Psoas muscle (tissue), 8 donors: Measurements from ENCODE around the gene OS9. TPM values are rescaled to one million over a fixed set of nuclear protein-coding genes. Genes with fewer than 3 reads are reported as not detected.

ENCODE experiments used
- ATAC-seq, 4 donors: fragments of 200-7000 bp; cut with Tn5 transposase; one replicate each; pipeline ENCODE4 v1.9.1; 2020; ENCODE audit warnings: moderate library complexity in 3 of 4, mild to moderate bottlenecking in 2 of 4
- DNase-seq, 2 donors: peaks; one replicate each; pipeline ENCODE4 v3.0.0-alpha.2; 2020
- H3K27ac ChIP-seq: fragments of 200-600 bp; one replicate; pipeline ENCODE4 v1.8.0; 2022
- H3K27me3 ChIP-seq, 3 donors: fragments of 200-600 bp in 1 of 3; one replicate each; pipeline versions ENCODE4 v1.6.1 to v1.8.0; 2013 to 2022; ENCODE audit warnings: low read length in 2 of 3, mild to moderate bottlenecking in 2 of 3, moderate library complexity in 1 of 3; ENCODE audit not compliant: insufficient read depth in 3 of 3
- H3K36me3 ChIP-seq, 2 donors: fragments of 200-600 bp in 1 of 2; one replicate each; pipeline versions ENCODE4 v1.6.1 to v1.8.0; 2013 to 2022; ENCODE audit warnings: low read depth in 1 of 2, mild to moderate bottlenecking in 1 of 2, moderate library complexity in 1 of 2; ENCODE audit not compliant: insufficient read depth in 1 of 2
- H3K4me1 ChIP-seq: fragments of 200-600 bp; one replicate; pipeline ENCODE4 v1.8.0; 2022
- H3K4me3 ChIP-seq: fragments of 200-600 bp; one replicate; pipeline ENCODE4 v1.8.0; 2022; ENCODE audit warnings: mild to moderate bottlenecking
- H3K9me3 ChIP-seq: fragments of 200-600 bp; one replicate; pipeline ENCODE4 v1.8.0; 2022
- CTCF ChIP-seq: fragments of 200-600 bp; IDR thresholded peaks from one replicate; pipeline ENCODE4 v1.8.0; 2022; ENCODE audit warnings: antibody characterized with exemption
- WGBS, 3 donors: extraction: QIAGEN DNeasy Blood & Tissue Kit; methylation state at CpG; one replicate each; pipeline versions ENCODE4 v1.1.6 to v1.1.7; 2013; 5-methylcytosine and 5-hydroxymethylcytosine counted together
- intact Hi-C, 2 donors: fragments of 100-400 bp; cut with DNase I; formaldehyde crosslinking; loops; one replicate each; pipeline versions ENCODE4 v1.11.0 to v1.14.2; 2022
- polyA plus RNA-seq, 3 donors: library from polyadenylated mRNA; stranded (reverse); fragments of 200-250 nt; gene quantifications; one replicate each; pipeline ENCODE4 v1.2.3, GENCODE V29; 2013
- total RNA-seq, 4 donors: library from RNA; stranded (reverse); fragmentation: NEBNext Ultra II Directional in 2 of 4; extraction: Animal tissue kit (Norgen Biotek cat#: 25700) in 2 of 4; gene quantifications; one replicate each; pipeline versions ENCODE4 v1.2.1 to v1.2.4, GENCODE V29; 2021 to 2023
- donor health status: healthy with polysubstance abuse.
- donor health status: DM: no; HTN: no; CAD: no; lungs with moderate emphysema.
- donor health status: Bipolar disorder and iron deficiency.
- donor health status: healthy.
- donor health status: DM: yes; HTN: yes; CAD: no.
- donor health status: DM: no; HTN: no; CAD: no.
- donor health status: DM: no; HTN: no; CAD: no.
- donor health status: DM: yes; HTN: yes; CAD: no.

OS9 gene
- total and polyA plus RNA-seq, 7 donors: 53.0 to 76.4 (median 63.8) TPM

GRCh38 chr12:57769594-57769993, 75.7 kb downstream of the OS9 start:
- Histone ChIP-seq H3K4me1 (peaks cover 24% of the 10 kb centered on the region), H3K27ac (no peak overlapping the region), H3K4me3 (no peak overlapping the region), H3K27me3 (peaks cover 0 to 23% (median 20%) of the 10 kb centered on the region in 3 donors), H3K36me3 (peaks cover 7 to 34% of the 10 kb centered on the region in 2 donors), H3K9me3 (no peaks in the 10 kb centered on the region)
- intact Hi-C loops: no loop called here
- no peak for ATAC-seq
- no peak for TF ChIP-seq CTCF
- 95% methylated on average over 11 of the region's 11 CpGs for WGBS, 3 donors
- DNase-seq: no peak

- Histone ChIP-seq H3K27me3 (peaks cover 0 to 12% (median 10%) of the 10 kb centered on the region in 3 donors), H3K27ac (peak overlapping the region; percentile 92), H3K36me3 (peaks cover 7 to 42% of the 10 kb centered on the region in 2 donors), H3K4me3 (peak overlapping the region; percentile 89), H3K4me1 (peaks cover 17% of the 10 kb centered on the region), H3K9me3 (no peaks in the 10 kb centered on the region)
- ATAC-seq: no peak
- DNase-seq: no peak
- intact Hi-C loops: no loop called here
- WGBS, 3 donors: 77 to 93% (median 86%) methylated on average over 4 of the region's 4 CpGs
- TF ChIP-seq CTCF: no peak
These were observed 76.8 kb downstream of the OS9 start for GRCh38 chr12:57770734-57771133.

Other genes with a start within 250 kb of the OS9 start
- gene INHBE, start 238.8 kb upstream of the OS9 start, total RNA-seq: 1 to 10 TPM in 2 of 4 donors, under 1 TPM in 2; 0.23 to 6.8 (median 2.1) TPM
- 1 to 10 TPM in 1 of 3 donors, under 1 TPM in 2; 0.18 to 1.4 (median 0.18) TPM for gene INHBE, start 238.8 kb upstream of the OS9 start, polyA plus RNA-seq
- gene GLI1, start 234.3 kb upstream of the OS9 start, total RNA-seq: under 1 TPM in 3 of 4 donors, not detected in 1; 0.07 to 0.86 (median 0.61) TPM
- gene GLI1, start 234.3 kb upstream of the OS9 start, polyA plus RNA-seq: under 1 TPM; 0.21 to 0.34 (median 0.23) TPM
- 1 to 10 TPM; 1.3 to 5.4 (median 4.1) TPM for gene ARHGAP9, start 214.3 kb upstream of the OS9 start, total RNA-seq
- gene ARHGAP9, start 214.3 kb upstream of the OS9 start, polyA plus RNA-seq: 1 to 10 TPM in 2 of 3 donors, under 1 TPM in 1; 0.91 to 2.0 (median 1.4) TPM
- gene MARS1, start 206.1 kb upstream of the OS9 start, total RNA-seq: 10 to 100 TPM; 68.6 to 88.0 (median 83.7) TPM
- 10 to 100 TPM; 41.2 to 97.4 (median 77.7) TPM for gene MARS1, start 206.1 kb upstream of the OS9 start, polyA plus RNA-seq
- gene DDIT3, start 173.6 kb upstream of the OS9 start, total RNA-seq: 10 to 100 TPM; 11.1 to 59.5 (median 19.6) TPM
- gene DDIT3, start 173.6 kb upstream of the OS9 start, polyA plus RNA-seq: 100 to 1,000 TPM in 1 of 3 donors, 10 to 100 TPM in 2; 62.5 to 224 (median 68.9) TPM
- gene MBD6, start 171.3 kb upstream of the OS9 start, total RNA-seq: 10 to 100 TPM; 29.5 to 52.9 (median 39.5) TPM
- 10 to 100 TPM; 11.6 to 18.4 (median 17.5) TPM for gene MBD6, start 171.3 kb upstream of the OS9 start, polyA plus RNA-seq
- gene DCTN2, start 146.9 kb upstream of the OS9 start, total RNA-seq: 100 to 1,000 TPM in 2 of 4 donors, 10 to 100 TPM in 2; 91.0 to 128 (median 103) TPM
- 100 to 1,000 TPM; 107 to 165 (median 123) TPM for gene DCTN2, start 146.9 kb upstream of the OS9 start, polyA plus RNA-seq
- gene KIF5A, start 144.1 kb upstream of the OS9 start, total RNA-seq: under 1 TPM in 3 of 4 donors, not detected in 1; 0.04 to 0.21 (median 0.14) TPM
- gene KIF5A, start 144.1 kb upstream of the OS9 start, polyA plus RNA-seq: under 1 TPM; 0.01 to 0.18 (median 0.04) TPM
- gene PIP4K2C, start 102.9 kb upstream of the OS9 start, total RNA-seq: 10 to 100 TPM in 2 of 4 donors, 1 to 10 TPM in 2; 8.1 to 13.3 (median 9.9) TPM
- 10 to 100 TPM in 2 of 3 donors, 1 to 10 TPM in 1; 7.7 to 16.4 (median 16.0) TPM for gene PIP4K2C, start 102.9 kb upstream of the OS9 start, polyA plus RNA-seq
- gene DTX3, start 89.3 kb upstream of the OS9 start, total RNA-seq: 1 to 10 TPM; 3.5 to 9.1 (median 4.2) TPM
- gene DTX3, start 89.3 kb upstream of the OS9 start, polyA plus RNA-seq: 1 to 10 TPM; 4.4 to 5.2 (median 4.5) TPM
- 1 to 10 TPM; 2.9 to 9.2 (median 3.5) TPM for gene ARHGEF25, start 82.7 kb upstream of the OS9 start, total RNA-seq
- 1 to 10 TPM; 3.2 to 4.5 (median 4.2) TPM for gene ARHGEF25, start 82.7 kb upstream of the OS9 start, polyA plus RNA-seq
- 10 to 100 TPM in 3 of 4 donors, 1 to 10 TPM in 1; 9.1 to 26.6 (median 12.1) TPM for gene B4GALNT1, start 60.9 kb upstream of the OS9 start, total RNA-seq
- 10 to 100 TPM in 1 of 3 donors, 1 to 10 TPM in 2; 8.2 to 46.7 (median 8.8) TPM for gene B4GALNT1, start 60.9 kb upstream of the OS9 start, polyA plus RNA-seq
- 1 to 10 TPM; 3.5 to 9.6 (median 5.8) TPM for gene AGAP2, start 44.6 kb downstream of the OS9 start, total RNA-seq
- 1 to 10 TPM; 2.5 to 3.9 (median 2.9) TPM for gene AGAP2, start 44.6 kb downstream of the OS9 start, polyA plus RNA-seq
- gene TSPAN31, start 50.9 kb downstream of the OS9 start, total RNA-seq: 10 to 100 TPM; 14.6 to 21.0 (median 18.8) TPM
- gene TSPAN31, start 50.9 kb downstream of the OS9 start, polyA plus RNA-seq: 10 to 100 TPM; 16.8 to 31.2 (median 23.2) TPM
- 10 to 100 TPM; 38.0 to 74.1 (median 53.6) TPM for gene CDK4, start 58.2 kb downstream of the OS9 start, total RNA-seq
- 100 to 1,000 TPM in 1 of 3 donors, 10 to 100 TPM in 2; 52.8 to 105 (median 56.6) TPM for gene CDK4, start 58.2 kb downstream of the OS9 start, polyA plus RNA-seq
- 1 to 10 TPM; 7.8 to 9.4 (median 8.8) TPM for gene MARCHF9, start 61.0 kb downstream of the OS9 start, total RNA-seq
- 1 to 10 TPM; 5.7 to 8.8 (median 7.2) TPM for gene MARCHF9, start 61.0 kb downstream of the OS9 start, polyA plus RNA-seq
- gene CYP27B1, start 72.9 kb downstream of the OS9 start, total RNA-seq: under 1 TPM in 3 of 4 donors, not detected in 1; 0.42 to 0.54 (median 0.50) TPM
- gene CYP27B1, start 72.9 kb downstream of the OS9 start, polyA plus RNA-seq: under 1 TPM in 2 of 3 donors, not detected in 1; 0.06 to 0.10 TPM
- 10 to 100 TPM; 24.3 to 56.5 (median 30.4) TPM for gene METTL1, start 78.0 kb downstream of the OS9 start, total RNA-seq
- gene METTL1, start 78.0 kb downstream of the OS9 start, polyA plus RNA-seq: 10 to 100 TPM; 18.8 to 80.9 (median 19.0) TPM
- gene EEF1AKMT3, start 78.5 kb downstream of the OS9 start, total RNA-seq: 1 to 10 TPM in 3 of 4 donors, under 1 TPM in 1; 0.89 to 1.9 (median 1.4) TPM
- 1 to 10 TPM in 1 of 3 donors, under 1 TPM in 2; 0.62 to 2.0 (median 0.66) TPM for gene EEF1AKMT3, start 78.5 kb downstream of the OS9 start, polyA plus RNA-seq
- 10 to 100 TPM; 31.5 to 52.8 (median 50.2) TPM for gene TSFM, start 88.7 kb downstream of the OS9 start, total RNA-seq
- gene TSFM, start 88.7 kb downstream of the OS9 start, polyA plus RNA-seq: 10 to 100 TPM; 39.5 to 74.3 (median 59.2) TPM
- gene AVIL, start 124.6 kb downstream of the OS9 start, total RNA-seq: 1 to 10 TPM; 1.9 to 7.5 (median 4.7) TPM
- gene AVIL, start 124.6 kb downstream of the OS9 start, polyA plus RNA-seq: 1 to 10 TPM in 2 of 3 donors, under 1 TPM in 1; 0.94 to 4.6 (median 1.8) TPM
- gene CTDSP2, start 152.6 kb downstream of the OS9 start, total RNA-seq: 10 to 100 TPM; 71.3 to 91.8 (median 80.0) TPM
- 10 to 100 TPM; 13.9 to 64.7 (median 44.5) TPM for gene CTDSP2, start 152.6 kb downstream of the OS9 start, polyA plus RNA-seq
- 10 to 100 TPM in 2 of 4 donors, 1 to 10 TPM in 2; 7.4 to 13.5 (median 9.5) TPM for gene ATP23, start 247.4 kb downstream of the OS9 start, total RNA-seq
- gene ATP23, start 247.4 kb downstream of the OS9 start, polyA plus RNA-seq: 10 to 100 TPM in 1 of 3 donors, 1 to 10 TPM in 2; 6.3 to 28.8 (median 8.7) TPM